Right kidney (tissue), 9 donors: ENCODE data around the gene RNF220.
A peak's percentile ranks its signal among the peaks of the same experiment; 100 is the strongest.

Experiments
- DNase-seq: peaks from one replicate; pipeline ENCODE4 v3.0.0-alpha.2; 2016
- long read RNA-seq, 8 donors: transcript quantifications; one replicate each; lab custom pipeline, GENCODE V29; 2026

The RNF220 gene
- long read RNA-seq, donor 1, partial matches to known transcripts, result 13 of 34 reads
- long read RNA-seq, donor 1, other reads (novel, unspliced or antisense), result 19 of 34 reads
- long read RNA-seq, donor 2, partial matches to known transcripts, result 6 of 6 reads
- long read RNA-seq, donor 2, other reads (novel, unspliced or antisense), result 0 of 6 reads
- long read RNA-seq, donor 3, partial matches to known transcripts, result 24 of 24 reads
- long read RNA-seq, donor 3, other reads (novel, unspliced or antisense), result 0 of 24 reads
- long read RNA-seq, donor 4, partial matches to known transcripts, result 0 of 1 reads
- long read RNA-seq, donor 4, other reads (novel, unspliced or antisense), result 0 of 1 reads
- long read RNA-seq, donor 5, partial matches to known transcripts, result 23 of 30 reads
- long read RNA-seq, donor 5, other reads (novel, unspliced or antisense), result 6 of 30 reads
- long read RNA-seq, donor 6, partial matches to known transcripts, result 18 of 25 reads
- long read RNA-seq, donor 6, other reads (novel, unspliced or antisense), result 6 of 25 reads
- long read RNA-seq, donor 7, partial matches to known transcripts, result 59 of 69 reads
- long read RNA-seq, donor 7, other reads (novel, unspliced or antisense), result 7 of 69 reads
- long read RNA-seq, donor 8, partial matches to known transcripts, result 17 of 26 reads
- long read RNA-seq, donor 8, other reads (novel, unspliced or antisense), result 9 of 26 reads

DNA sequence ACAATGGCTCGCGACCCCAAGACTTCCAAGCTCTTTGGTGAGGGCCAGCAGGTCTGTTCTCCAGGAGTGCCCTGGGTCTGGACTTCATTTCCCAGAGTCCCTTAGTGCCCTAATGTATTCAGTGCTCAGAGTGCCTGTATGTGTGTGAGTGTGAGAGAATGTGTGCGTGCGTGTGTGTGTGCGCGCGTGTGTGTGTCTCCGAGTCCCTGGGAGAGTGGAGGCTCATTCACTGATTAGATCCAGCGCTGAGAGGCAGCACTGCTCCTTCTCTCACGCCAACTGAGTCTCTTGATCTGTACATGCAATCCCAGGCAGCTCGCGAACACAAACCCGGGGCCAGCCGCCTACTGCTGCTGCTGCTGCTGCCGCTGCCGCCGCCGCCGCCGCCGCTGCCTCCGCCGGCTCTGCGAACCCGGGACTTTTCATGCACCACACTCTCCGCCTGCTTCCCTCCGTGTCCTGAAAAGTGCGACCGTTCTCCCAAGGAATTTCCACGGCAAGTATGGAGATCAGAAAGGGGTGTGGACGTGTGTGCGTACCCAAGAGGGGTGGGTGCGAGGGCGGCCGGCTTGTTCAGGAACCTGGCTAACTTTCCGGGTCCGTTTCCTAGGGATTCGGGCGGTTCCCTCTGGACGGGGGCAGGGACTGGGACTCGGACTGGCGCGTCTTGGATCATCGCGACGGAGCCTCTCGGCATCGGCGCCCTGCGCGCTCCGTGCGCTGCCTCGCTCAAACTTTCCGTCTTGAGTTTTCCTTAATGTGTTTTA, at the start of gene RNF220:
RNF220 (plus strand) TSS at position 225 of the 767 bp plus-strand sequence.
- DNase-seq, result peak; percentile 84

DNA sequence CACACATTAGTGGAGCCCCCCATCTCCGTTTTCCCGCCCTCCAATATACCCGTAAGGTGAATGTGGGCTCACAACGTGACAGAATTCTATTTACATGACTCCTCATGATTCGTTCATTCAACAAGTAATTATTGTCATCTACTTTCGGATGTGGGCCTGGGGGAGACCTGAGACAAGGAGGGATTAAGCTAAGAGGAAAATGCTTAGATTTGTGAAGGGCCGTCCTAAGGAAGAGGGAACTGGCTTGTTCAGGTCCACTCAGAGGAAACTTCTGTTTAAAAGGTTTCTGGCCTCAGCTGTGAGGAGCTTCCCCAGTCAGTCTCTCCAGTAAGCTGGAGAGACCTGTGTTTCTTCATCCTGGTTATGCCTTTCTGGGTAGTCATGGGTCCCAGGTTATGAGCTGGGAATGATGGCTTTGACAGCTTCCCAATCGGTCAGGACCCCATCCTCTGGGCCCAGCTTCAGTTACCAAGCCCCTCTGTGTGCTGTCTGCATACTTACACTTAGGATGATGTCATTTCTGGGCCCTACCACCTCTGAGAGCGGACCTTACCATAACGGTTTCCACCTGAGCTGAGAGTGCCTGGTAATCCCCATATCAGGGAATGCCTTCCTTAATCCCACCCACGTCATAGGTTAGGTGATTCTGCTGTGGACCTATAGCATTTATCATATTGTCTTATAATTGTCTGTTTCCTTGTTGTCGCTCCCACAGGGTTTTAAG, 49.3 kb upstream of the RNF220 start:
- no peak for DNase-seq

DNA sequence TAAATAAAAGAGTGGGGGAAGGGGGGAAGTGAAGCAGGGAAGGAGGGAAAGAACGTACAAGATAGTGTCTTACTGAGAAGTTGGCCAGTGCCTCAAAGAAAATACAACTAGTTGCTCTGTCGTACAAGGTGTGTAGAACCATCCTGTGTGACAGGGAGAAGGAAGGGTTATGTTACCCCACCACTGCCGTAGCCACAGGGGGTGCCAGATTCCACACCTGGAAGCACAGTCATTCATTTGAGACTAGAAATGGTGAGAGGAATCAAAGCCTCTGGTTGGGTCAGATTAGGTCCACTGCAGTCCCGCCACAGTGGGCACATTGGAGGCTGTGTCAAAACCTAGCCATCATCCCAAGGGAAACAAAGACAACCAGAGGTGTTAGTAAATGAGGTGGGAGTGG, 47.3 kb upstream of the RNF220 start:
- DNase-seq, result no peak

GRCh38 chr1:44359234-44359935, 45.7 kb upstream of the RNF220 start:
- no peak for DNase-seq

DNA sequence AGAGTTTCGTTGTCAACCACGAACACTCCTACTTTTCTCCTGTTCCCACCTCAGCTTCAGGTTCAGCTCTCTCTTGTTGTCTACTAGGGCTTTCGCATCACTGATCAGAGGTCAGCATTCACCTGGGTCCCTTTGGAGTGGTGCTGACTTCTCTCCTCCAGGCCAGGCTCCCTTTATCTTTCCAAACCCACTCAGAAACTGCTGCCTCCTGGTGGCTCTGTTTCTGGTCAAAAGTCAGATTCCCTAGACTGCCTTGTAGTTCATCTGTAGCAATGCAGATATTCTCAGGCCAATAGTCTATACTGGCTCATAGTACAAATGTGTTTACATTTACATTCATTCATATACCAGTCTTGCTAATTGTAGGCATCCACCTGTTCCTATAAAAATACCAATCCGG, 43.6 kb upstream of the RNF220 start:
- DNase-seq, result no peak

GRCh38 chr1:44366371-44366975, 38.6 kb upstream of the RNF220 start:
- no peak for DNase-seq

GRCh38 chr1:44367944-44368343, 37.1 kb upstream of the RNF220 start:
- no peak for DNase-seq

GRCh38 chr1:44368471-44369151, 36.4 kb upstream of the RNF220 start:
- no peak for DNase-seq

GRCh38 chr1:44371206-44371605, 33.8 kb upstream of the RNF220 start:
- DNase-seq, result no peak

DNA sequence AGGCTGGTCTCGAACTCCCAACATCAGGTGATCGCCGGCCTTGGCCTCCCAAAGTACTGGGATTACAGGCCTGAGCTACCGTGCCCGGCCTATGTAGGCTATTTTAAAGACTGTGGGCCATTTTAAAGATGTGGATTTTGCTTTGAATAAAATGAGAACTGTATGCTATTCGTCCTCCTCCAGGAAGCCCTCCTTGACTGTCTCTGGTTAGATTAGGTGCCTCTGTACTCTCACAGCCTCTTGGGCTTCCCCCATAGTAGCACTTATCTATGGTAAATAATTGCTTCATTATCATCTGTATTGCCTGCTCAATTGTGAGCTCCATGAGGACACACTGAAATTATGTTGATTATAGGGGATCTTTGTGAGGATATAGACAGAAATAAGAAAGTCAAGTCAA, 29.5 kb upstream of the RNF220 start:
- DNase-seq, result no peak

DNA sequence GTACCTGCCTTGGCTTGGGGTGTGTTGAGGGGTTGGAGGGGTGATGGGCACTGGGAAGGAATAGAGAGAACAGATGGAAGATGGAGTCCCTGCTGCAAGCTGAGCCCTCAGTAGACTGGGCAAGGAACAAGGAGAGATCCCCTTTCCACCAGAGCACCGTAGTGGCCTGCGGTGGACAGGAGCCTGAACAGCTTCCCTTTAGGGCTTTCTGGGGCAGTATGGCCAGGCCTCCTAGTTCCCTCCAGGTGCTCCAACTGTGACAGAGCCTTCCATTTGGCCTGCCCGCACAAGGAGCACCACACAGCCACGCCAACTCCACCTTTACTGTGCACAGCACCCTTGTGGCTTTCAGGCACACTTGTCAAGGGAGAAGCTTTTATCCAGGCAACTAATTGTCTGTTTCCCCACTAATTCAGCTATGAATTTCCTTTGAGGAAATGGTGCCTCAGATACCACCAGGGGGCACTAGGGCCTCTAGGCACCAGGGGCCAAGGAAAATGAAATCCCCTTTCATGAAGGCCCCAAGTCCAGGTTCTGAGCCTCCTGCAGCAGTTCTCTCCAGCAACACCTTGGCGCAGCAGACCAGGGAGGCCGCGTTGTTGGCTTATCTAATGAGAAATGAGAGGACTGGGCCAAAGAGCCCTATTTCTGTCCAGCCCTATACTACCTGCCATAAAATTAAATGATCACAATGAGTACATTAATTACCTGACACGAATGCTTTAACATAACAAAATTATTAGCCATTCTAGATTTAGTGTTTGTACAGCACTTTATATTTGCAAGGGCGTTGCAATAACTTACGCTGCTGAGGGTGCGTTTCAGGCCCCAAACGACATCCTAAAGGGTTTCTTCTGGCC, 26.9 kb upstream of the RNF220 start:
- peak; percentile 28 for DNase-seq

- DNase-seq, result no peak
Observed at GRCh38 chr1:44380666-44381177, 24.3 kb upstream of the RNF220 start.

DNA sequence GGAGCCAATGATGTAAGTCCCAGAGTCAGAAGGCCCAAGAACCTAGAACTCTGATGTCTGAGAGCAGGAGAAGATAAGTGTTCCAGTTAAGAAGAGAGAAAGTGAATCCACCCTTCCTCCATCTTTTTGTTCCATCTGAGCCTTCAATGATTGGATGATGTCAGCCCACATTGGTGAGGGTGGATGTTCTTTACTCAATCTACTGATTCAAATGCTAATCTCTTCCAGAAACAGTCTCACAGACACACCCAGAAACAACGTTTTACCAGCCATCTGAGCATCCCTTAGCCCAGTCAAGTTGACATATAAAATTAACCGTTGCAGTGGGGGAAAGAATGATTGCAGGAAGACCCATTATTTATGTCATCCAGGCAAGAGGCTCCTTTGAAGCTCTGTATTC, 16.5 kb upstream of the RNF220 start:
- no peak for DNase-seq

- DNase-seq, result no peak
Observed at GRCh38 chr1:44389437-44389836, 15.6 kb upstream of the RNF220 start.

DNA sequence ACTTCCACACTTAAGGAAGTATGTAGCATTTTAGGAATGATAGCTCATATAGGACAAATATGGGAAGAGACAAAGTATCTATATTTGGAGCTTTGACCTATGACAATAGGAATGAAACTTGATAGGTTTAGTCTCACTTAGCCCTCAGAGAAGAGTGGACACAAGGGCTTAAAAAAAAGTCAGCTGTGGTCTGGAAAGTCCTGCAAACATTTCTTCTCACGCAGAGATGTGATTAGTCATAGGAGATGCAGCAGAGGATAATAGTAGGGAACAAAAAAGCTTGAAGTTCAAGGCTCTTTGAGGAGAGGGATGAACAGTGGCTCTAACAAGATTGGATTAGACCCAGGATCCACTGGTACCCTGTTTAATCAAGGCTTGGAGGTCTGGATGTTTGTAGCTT, 14.8 kb upstream of the RNF220 start:
- no peak for DNase-seq

DNA sequence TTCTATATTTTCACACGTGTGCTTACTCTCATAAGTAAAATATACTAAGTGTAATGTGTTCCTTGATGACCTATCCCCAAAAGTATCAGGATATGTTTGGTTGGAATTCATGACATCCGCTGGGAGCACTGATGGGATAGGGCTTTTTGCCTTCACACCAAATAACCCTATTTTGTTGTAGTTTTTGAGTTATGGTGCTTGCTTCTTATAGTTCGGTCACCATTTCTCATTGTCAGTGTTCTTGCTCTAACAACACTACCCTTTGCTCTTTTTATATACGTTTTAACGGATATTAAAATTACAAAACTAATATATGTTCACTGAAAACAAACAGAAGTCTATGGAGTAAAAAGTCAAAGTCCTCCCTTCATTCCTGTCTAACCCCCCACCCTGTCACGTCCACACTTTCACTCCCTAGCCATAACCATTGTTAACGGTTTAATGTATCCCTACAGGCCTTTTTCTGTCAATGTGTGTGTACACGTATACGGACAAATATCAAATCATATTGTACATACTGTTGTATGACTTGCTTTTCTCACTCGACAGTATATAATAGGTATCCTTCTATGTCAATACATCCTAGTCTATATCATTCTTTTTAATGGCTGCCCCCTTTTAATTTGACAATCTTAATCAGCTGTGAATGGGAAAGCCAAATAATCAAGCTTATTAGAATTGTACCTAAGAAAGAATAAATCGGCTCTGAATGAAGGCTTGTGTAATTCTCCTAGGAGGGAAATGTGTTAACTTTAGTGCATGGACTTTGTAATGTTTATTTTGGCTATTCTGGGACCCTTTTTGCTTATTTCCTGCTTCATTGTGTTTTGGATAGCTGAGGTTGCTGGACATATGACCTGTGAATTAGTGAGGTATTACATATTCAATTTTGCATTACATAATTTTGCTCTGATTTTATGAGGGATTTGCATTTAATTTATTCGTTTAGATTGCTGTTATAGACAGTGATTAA, 3.5 kb upstream of the RNF220 start:
- DNase-seq, result no peak

DNA sequence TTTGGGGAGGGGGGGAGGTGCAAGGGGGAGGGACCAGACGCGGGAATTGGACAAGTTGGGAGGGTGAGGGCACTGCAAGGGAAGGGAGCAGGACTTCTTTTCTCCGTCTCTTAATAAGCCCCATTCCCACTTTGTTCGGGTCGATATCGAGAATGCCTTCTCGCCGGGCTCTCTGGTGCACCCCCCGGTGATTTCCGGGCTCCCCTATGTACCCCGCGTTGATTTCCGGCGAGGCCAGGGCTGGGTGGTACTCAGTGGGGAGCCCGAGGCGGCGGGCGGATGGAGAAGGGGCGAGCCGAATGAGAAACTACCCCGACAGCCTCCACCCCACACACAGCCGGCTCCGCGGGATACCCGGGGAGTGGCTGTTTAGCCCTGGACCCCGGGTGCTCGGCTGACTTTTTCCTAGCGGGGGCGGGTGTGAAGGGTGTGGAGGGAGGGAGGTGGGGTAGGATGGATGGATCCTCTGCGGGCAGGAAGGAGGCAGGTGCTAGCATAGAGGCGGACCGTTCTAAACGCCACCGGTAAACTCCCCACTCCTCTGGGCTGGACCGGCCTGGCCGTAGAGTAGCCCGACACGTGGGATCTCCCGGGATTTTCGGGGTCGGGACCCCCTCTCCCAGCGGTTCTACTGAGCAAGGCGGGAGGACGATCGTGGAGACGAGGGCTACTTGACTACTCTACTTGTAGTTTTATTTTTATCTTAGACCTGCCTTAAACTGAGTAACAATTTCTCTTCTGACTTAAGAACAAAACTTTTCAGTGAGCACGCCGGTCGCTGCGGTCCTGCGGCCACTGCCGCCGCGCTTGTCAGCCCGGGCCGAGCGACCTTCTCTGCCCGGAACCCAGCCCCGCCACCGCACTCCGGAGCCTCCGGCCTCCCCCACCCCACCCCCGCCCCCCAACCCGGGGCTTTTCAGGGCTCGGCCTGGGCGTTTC, 1.0 kb downstream of the RNF220 start:
- peak; percentile 60 for DNase-seq
